H1 (cell line): ENCODE data around the gene GPRASP3. TPM values are rescaled to one million over a fixed set of nuclear protein-coding genes. Genes with fewer than 3 reads are reported as not detected.
"Not testable (repeated sequence)": the region's sequence is repeated elsewhere in the genome, so short reads cannot be mapped to it uniquely, and the experiment has no call there.

Experiments used
- CTCF ChIA-PET: fragments of 300-600 bp; sonication (Branson Sonifier 250); formaldehyde crosslinking; loops from one replicate; lab custom pipeline; 2021; ENCODE audit not compliant: partially characterized antibody; lab: Charles Lee
- POLR2A ChIA-PET: fragments of 300-600 bp; sonication (Branson Sonifier 250); formaldehyde crosslinking; loops from one replicate; lab custom pipeline; 2021; ENCODE audit warnings: inconsistent platforms; ENCODE audit not compliant: partially characterized antibody; lab: Charles Lee
- DNase-seq, 2 experiments: peaks; one replicate each; pipeline versions ENCODE4 v3.0.0 to v3.0.0-alpha.2; 2010 to 2022; ENCODE audit warnings: low spot score in 2 of 2, low read depth in 1 of 2, mixed read lengths in 1 of 2
- FAIRE-seq: peaks from 2 replicates; lab custom pipeline; 2011; peaks lifted over from hg19 to GRCh38; lab: Jason Lieb, UNC
- H2AFZ ChIP-seq: 2 replicates; pipeline ENCODE4 v1.8.1; 2012; ENCODE audit warnings: low read length, inconsistent platforms
- H2AK5ac ChIP-seq: 2 replicates; pipeline ENCODE4 v1.6.1; 2013; ENCODE audit warnings: low read depth, low read length
- H2BK120ac ChIP-seq: replicated peaks from 2 replicates; pipeline ENCODE3; 2013; ENCODE audit warnings: low read depth, low read length, inconsistent platforms
- H2BK12ac ChIP-seq: 2 replicates; pipeline ENCODE4 v1.6.1; 2013; ENCODE audit warnings: low read depth, low read length
- H2BK15ac ChIP-seq: 2 replicates; pipeline ENCODE4 v1.6.1; 2013; ENCODE audit warnings: low read length
- H2BK20ac ChIP-seq: 2 replicates; pipeline ENCODE4 v1.6.1; 2013; ENCODE audit warnings: low read length
- H2BK5ac ChIP-seq: 2 replicates; pipeline ENCODE4 v1.6.1; 2013; ENCODE audit warnings: low read depth, low read length
- H3K14ac ChIP-seq: 2 replicates; pipeline ENCODE4 v1.6.1; 2013; ENCODE audit warnings: inconsistent platforms; ENCODE audit not compliant: insufficient read length
- H3K18ac ChIP-seq: 2 replicates; pipeline ENCODE4 v1.6.1; 2013; ENCODE audit warnings: low read length; ENCODE audit errors: extremely low read depth
- H3K23ac ChIP-seq: 2 replicates; pipeline ENCODE4 v1.6.1; 2013; ENCODE audit warnings: inconsistent platforms; ENCODE audit not compliant: insufficient read length
- H3K23me2 ChIP-seq: 2 replicates; pipeline ENCODE4 v1.6.1; 2013; ENCODE audit warnings: low read depth, low read length
- H3K27ac ChIP-seq: 2 replicates; pipeline ENCODE4 v1.6.1; 2011; ENCODE audit warnings: low read depth, low read length, inconsistent platforms
- H3K27me3 ChIP-seq, 4 experiments: replicated peaks in 1 of 4; 1 replicate in 1 of 4; 2 replicates in 3 of 4; pipeline versions ENCODE4 v1.6.1 to v1.8.1; 2011 to 2013; ENCODE audit warnings: low read length in 3 of 4, mild to moderate bottlenecking in 3 of 4, inconsistent platforms in 2 of 4, mixed read lengths in 2 of 4, moderate library complexity in 1 of 4; ENCODE audit not compliant: control insufficient read depth in 3 of 4, insufficient read depth in 3 of 4; ENCODE audit errors: extremely low read depth in 1 of 4
- H3K36me3 ChIP-seq, 4 experiments: 2 replicates each; pipeline versions ENCODE4 v1.6.1 to v1.8.1; 2011 to 2013; ENCODE audit warnings: mild to moderate bottlenecking in 4 of 4, low read length in 3 of 4, moderate library complexity in 2 of 4, control low read depth in 1 of 4, inconsistent platforms in 1 of 4; ENCODE audit not compliant: insufficient read depth in 4 of 4, control insufficient read depth in 2 of 4
- H3K4ac ChIP-seq: replicated peaks from 2 replicates; pipeline ENCODE3; 2013; ENCODE audit warnings: low read length, low read depth, mixed read lengths, inconsistent platforms; ENCODE audit not compliant: insufficient read length
- H3K4me1 ChIP-seq, 4 experiments: replicated peaks in 1 of 4; 1 replicate in 1 of 4; 2 replicates in 3 of 4; pipeline versions ENCODE4 v1.6.1 to v1.8.1; 2011 to 2013; ENCODE audit warnings: low read length in 3 of 4, inconsistent platforms in 2 of 4, mixed read lengths in 1 of 4; ENCODE audit not compliant: insufficient read depth in 4 of 4, control insufficient read depth in 3 of 4
- H3K4me2 ChIP-seq, 2 experiments: 2 replicates each; pipeline versions ENCODE4 v1.6.1 to v1.8.1; 2011 to 2013; ENCODE audit warnings: low read depth in 2 of 2, low read length in 2 of 2, control low read depth in 1 of 2, inconsistent platforms in 1 of 2, mild to moderate bottlenecking in 1 of 2; ENCODE audit not compliant: insufficient read depth in 1 of 2
- H3K4me3 ChIP-seq, 4 experiments: fragments of 200-600, 300-600 bp in 1 of 4; sonication (generic), shearing (Covaris generic), sonication (Bioruptor Twin) in 1 of 4; 2 replicates each; pipeline versions ENCODE4 v1.5.1 to v1.8.1; 2011 to 2016; ENCODE audit warnings: low read length in 4 of 4, low read depth in 3 of 4, control low read depth in 2 of 4, inconsistent platforms in 2 of 4, mild to moderate bottlenecking in 2 of 4, mixed read lengths in 1 of 4, moderate library complexity in 1 of 4; ENCODE audit not compliant: insufficient read depth in 2 of 4; ENCODE audit errors: extremely low read depth in 1 of 4
- H3K56ac ChIP-seq: replicated peaks from 2 replicates; pipeline ENCODE3; 2013; ENCODE audit warnings: low read depth, mild to moderate bottlenecking, mixed read lengths, low read length, inconsistent platforms; ENCODE audit not compliant: insufficient read length
- H3K79me1 ChIP-seq: 2 replicates; pipeline ENCODE4 v1.6.1; 2013; ENCODE audit warnings: low read depth, low read length, control low read depth
- H3K79me2 ChIP-seq, 2 experiments: 2 replicates each; pipeline versions ENCODE4 v1.6.1 to v1.8.1; 2012 to 2013; ENCODE audit warnings: low read length in 2 of 2, mild to moderate bottlenecking in 2 of 2, inconsistent platforms in 1 of 2; ENCODE audit not compliant: insufficient read depth in 2 of 2, control insufficient read depth in 1 of 2
- H3K9ac ChIP-seq, 4 experiments: replicated peaks in 1 of 4; 1 replicate in 1 of 4; 2 replicates in 3 of 4; pipeline versions ENCODE4 v1.6.1 to v1.8.1; 2011 to 2013; ENCODE audit warnings: low read depth in 3 of 4, low read length in 3 of 4, control low read depth in 2 of 4, mild to moderate bottlenecking in 2 of 4, moderate library complexity in 2 of 4, inconsistent platforms in 1 of 4; ENCODE audit errors: extremely low read depth in 1 of 4
- H3K9me3 ChIP-seq, 2 experiments: 2 replicates each; pipeline versions ENCODE4 v1.6.1 to v1.8.1; 2012 to 2013; ENCODE audit warnings: mild to moderate bottlenecking in 2 of 2, moderate library complexity in 2 of 2, control low read depth in 1 of 2, inconsistent platforms in 1 of 2, low read depth in 1 of 2, low read length in 1 of 2, mixed read lengths in 1 of 2; ENCODE audit not compliant: insufficient read depth in 2 of 2
- H4K20me1 ChIP-seq, 2 experiments: replicated peaks in 1 of 2; 2 replicates each; pipeline versions ENCODE3 to v1.8.1; 2011 to 2013; ENCODE audit warnings: inconsistent platforms in 2 of 2, low read length in 2 of 2, mild to moderate bottlenecking in 1 of 2; ENCODE audit not compliant: insufficient read depth in 2 of 2, control insufficient read depth in 1 of 2
- H4K5ac ChIP-seq: 2 replicates; pipeline ENCODE4 v1.6.1; 2013; ENCODE audit warnings: low read length, low read depth, mixed read lengths, inconsistent platforms; ENCODE audit not compliant: insufficient read length
- H4K8ac ChIP-seq: 2 replicates; pipeline ENCODE4 v1.8.0; 2013; ENCODE audit warnings: mild to moderate bottlenecking, moderate library complexity, low read length, inconsistent platforms; ENCODE audit not compliant: insufficient read depth; ENCODE audit errors: extremely low read depth
- H4K91ac ChIP-seq: replicated peaks from 2 replicates; pipeline ENCODE3; 2013; ENCODE audit warnings: low read length, mixed read lengths, inconsistent platforms; ENCODE audit not compliant: insufficient read length
- WGBS, 2 experiments: shearing (Covaris generic) in 1 of 2; methylation state at CpG; one replicate each; pipeline versions ENCODE4 v1.1.6 to v1.1.7; 2013 to 2015; ENCODE audit warnings: low lambda C conversion rate in 2 of 2, mixed read lengths in 2 of 2, inconsistent platforms in 1 of 2, low coverage in 1 of 2, missing lambda C conversion rate in 1 of 2; ENCODE audit not compliant: insufficient replicate concordance in 2 of 2, insufficient coverage in 1 of 2, insufficient read length in 1 of 2; ENCODE audit errors: extremely low coverage in 1 of 2, missing lambda C conversion rate in 1 of 2; 5-methylcytosine and 5-hydroxymethylcytosine counted together
- polyA plus RNA-seq, 7 experiments: library from polyadenylated mRNA; depleted of rRNA in 3 of 7; stranded (reverse) in 5 of 7; unstranded in 2 of 7; fragments of >200 nt in 5 of 7; fragments of 200-250 nt in 2 of 7; gene quantifications; 1 replicate in 5 of 7; 2 replicates in 1 of 7; 4 replicates in 1 of 7; pipeline versions ENCODE4 v1.2.1 to v1.2.3, GENCODE V29; 2011 to 2013; ENCODE audit warnings: missing spikeins in 2 of 7, mixed read lengths in 2 of 7
- total RNA-seq: library from RNA; stranded (reverse); fragmentation: NEBNext Ultra II Directional; extraction: Animal tissue kit (Norgen Biotek cat#: 25700); gene quantifications from 2 replicates; pipeline ENCODE4 v1.2.1, GENCODE V29; 2021

Gene GPRASP3
- total and polyA plus RNA-seq, 2 of the 8 experiments (the other 6 are each of a cell fraction or from before 2014, with no cell fraction given): 7.0 to 19.8 TPM

- H3K4me1 ChIP-seq, H3K4me3 ChIP-seq, H3K27ac ChIP-seq, H4K20me1 ChIP-seq, FAIRE-seq, H2BK12ac ChIP-seq, H2AK5ac ChIP-seq, H2BK20ac ChIP-seq, H3K9me3 ChIP-seq, H2BK5ac ChIP-seq, H3K9ac ChIP-seq, H3K79me2 ChIP-seq, H3K79me1 ChIP-seq, H3K27me3 ChIP-seq, H4K91ac ChIP-seq, H3K23ac ChIP-seq, H2AFZ ChIP-seq, H4K5ac ChIP-seq, H3K14ac ChIP-seq, H2BK120ac ChIP-seq, H3K4me2 ChIP-seq, H3K4ac ChIP-seq, H3K18ac ChIP-seq, H3K56ac ChIP-seq, DNase-seq, H2BK15ac ChIP-seq, H3K23me2 ChIP-seq, POLR2A ChIA-PET, H4K8ac ChIP-seq, H3K36me3 ChIP-seq: not testable (repeated sequence)
- CTCF ChIA-PET: interaction anchor here (0.7 kb wide), 2 partner anchors 158 to 225 kb away, joined by 3 read pairs; no protein-coding TSS in a partner anchor
- 100% methylated on average over 1 of the region's 1 CpG; no CpG with 5 or more reads in 1 of the 2 experiments for WGBS, 2 experiments
Measured at GRCh38 chrX:102677479-102677878, 43.1 kb upstream of the GPRASP3 start.
